NCI-H2107 treated with DMSO at 0.1 percent for 48 hours (cell line): Measurements from ENCODE around the gene BIVM.

ENCODE experiments used
- DNase-seq: peaks from one replicate; lab custom pipeline; 2025; ENCODE audit not compliant: unreplicated experiment; lab: John Stamatoyannopoulos, UW

The BIVM gene

GRCh38 chr13:102878481-102878880 is 79.6 kb downstream of the BIVM start:
- DNase-seq = no peak

GRCh38 chr13:102879793-102880499 is 81.0 kb downstream of the BIVM start:
- DNase-seq = no peak

- no peak for DNase-seq
Measured at GRCh38 chr13:102881819-102882686, 83.1 kb downstream of the BIVM start.
